CD4-positive, alpha-beta T cell treated with Interleukin-15 for 1 hour (primary cell): Measurements from ENCODE around the gene RBM20.
"Not testable (repeated sequence)": the region's sequence is repeated elsewhere in the genome, so short reads cannot be mapped to it uniquely, and the experiment has no call there.

ENCODE experiments used
- DNase-seq: peaks from one replicate; pipeline ENCODE4 v3.0.0-alpha.2; 2020

The RBM20 gene

DNA sequence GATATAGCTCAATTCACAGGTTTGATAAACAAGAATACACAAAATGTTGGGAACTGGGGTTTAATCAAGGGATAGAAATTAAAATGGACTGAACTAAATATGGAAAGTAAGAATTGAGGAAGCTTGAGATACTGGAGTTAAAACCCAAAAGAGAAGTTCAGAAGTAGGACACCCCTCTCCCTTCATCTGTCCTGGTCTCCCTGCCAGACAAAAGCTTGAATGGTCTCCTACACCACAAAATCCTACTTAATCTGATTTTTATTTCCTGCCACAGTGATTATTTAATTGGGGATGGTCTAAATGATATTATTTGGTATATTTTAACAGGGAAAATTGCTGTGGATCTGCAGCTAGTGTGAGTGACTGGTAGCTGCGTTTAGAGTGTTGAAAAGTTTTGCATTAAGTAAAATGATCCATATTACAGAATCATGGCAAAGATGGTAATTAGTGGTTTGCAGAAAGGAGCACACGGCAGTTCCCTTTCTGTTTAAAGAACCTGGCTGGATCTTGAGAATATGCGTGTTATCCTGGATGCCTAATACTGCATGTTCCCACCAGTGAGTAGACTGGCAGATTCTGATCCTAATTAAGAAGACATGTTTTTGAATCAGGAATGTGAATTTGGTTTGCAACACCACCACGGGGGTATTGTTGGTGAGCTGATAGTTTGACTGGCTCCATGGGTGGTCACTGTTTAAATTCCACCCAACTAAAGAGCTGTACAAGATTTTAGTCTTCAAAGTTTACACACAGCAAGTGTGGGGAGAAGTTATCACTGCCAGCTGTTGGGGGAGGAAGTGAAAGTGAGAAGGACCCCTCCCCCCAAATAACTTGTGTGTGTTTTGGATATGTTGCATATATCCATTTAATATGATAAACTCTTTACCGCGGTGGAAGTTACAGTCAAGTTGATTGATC, 5.5 kb downstream of the RBM20 start:
- no peak for DNase-seq

- DNase-seq: no peak
Observed at GRCh38 chr10:110650265-110650668, 6.1 kb downstream of the RBM20 start.

DNA sequence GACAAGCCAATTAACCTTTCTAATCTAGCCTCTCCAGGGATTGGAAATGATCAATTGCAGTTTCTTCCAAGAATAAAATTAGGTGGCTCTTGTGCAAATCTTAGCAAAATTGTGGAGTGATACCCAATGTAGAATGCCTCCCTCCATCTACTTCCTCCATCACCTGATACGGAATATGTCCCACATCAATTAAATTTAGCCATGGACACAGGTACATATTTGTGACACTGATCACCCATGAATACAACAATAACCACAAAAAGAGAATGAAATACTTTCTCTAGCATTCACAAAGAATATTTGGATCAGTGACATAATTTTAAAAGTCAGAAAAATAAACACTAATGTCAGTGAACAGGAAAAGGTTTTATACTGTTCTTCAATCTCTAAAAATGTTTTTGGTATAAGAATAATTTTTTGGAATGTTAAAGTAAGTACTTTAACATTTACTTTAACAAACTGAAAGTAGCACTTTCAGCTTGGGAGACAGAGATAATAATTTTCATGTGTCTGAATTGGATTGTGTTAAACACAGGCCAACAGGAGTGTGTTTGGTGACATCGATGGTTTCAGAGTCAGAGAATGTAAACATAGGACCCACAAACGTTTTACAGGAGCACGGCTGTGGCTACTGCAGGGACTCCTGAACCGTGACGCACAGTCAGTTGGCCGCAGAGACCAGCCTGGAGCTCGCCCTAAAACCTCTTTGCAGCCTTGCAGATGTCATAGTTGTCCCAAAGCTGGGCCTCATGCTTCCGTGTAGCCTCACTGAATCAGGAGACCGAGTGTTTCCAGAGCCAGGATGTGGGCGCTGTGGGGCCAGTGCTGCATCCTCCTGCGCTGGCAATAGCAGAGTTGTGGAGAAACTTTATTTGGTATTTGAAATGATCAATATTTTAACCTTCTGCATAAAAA, 7.2 kb downstream of the RBM20 start:
- no peak for DNase-seq

GRCh38 chr10:110652475-110653118, 8.5 kb downstream of the RBM20 start:
- DNase-seq: no peak

DNA sequence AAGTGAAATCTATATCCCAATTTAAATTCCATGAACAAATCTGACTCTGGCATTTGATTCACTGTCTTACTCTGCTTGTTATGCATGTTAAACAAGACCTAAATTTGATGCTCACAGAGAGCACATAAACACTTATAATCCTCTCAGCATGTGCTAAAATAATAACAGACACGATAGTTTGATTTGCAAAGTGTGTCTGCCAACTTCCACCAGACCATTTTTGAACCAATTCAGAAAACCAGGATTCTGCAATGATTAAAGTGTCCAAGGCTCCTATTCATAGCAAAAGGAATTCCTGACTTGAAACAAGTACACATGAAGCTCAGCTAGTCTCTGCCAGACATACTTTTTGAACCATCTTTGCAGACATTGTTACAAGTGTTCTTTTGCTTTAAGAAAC, 11.2 kb downstream of the RBM20 start:
- DNase-seq: no peak

- no peak for DNase-seq
Observed at GRCh38 chr10:110656612-110657011, 12.5 kb downstream of the RBM20 start.

DNA sequence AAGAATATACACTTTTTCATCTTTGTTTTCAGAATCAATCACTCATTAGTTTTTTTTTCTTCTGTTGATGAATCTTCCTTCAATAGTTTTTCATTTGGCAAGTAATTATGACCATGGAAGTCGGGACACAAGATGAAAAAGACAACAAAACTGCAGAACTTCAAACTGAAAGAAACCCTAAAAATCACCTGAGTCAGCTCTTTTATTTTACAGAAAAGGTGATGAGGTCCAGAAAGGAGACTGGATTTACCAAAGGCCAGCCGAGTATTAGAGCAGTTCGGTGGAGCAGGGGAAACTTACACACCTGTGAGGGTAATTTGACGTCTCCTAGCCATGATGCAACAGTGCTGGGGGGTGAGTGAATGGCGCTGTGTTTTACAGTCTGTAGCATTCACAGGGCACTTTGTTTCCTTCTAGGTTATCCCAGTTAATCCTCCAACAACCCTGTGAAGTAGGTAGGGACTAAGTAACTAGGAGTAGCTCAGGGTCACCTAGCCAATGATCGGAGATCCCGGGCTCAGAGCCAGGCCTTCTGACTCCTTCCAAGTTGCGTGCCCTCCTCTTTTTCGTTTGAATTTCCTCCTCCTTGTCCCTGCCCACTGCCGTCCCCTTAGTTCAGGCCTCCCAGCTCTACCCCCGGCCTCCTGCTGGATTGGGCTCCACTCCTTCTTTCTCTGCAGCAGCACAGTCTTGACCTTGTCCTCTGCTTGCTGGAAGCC, 14.0 kb downstream of the RBM20 start:
- no peak for DNase-seq

DNA sequence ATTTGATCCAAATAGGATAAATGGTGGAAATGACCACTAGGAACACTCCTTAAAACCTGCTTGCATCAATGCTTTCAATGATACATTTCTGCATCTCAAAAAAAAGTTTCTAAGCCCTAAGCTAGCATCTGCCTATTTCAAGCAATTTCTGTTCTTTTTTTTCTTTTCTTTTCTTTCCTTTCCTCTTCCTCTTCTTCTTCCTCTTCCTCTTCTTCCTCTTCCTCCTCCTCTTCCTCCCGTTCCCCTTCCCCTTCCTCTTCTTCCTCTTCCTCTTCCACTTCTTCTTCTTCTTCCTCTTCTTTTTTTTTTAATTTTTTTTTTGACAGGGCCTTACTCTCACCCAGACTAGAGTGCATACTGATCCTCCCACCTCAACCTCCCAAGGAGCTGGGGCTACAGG, 15.4 kb downstream of the RBM20 start:
- DNase-seq: no peak

- not testable (repeated sequence) for DNase-seq
Observed at GRCh38 chr10:110660289-110660688, 16.2 kb downstream of the RBM20 start.

GRCh38 chr10:110661292-110661691, 17.2 kb downstream of the RBM20 start:
- no peak for DNase-seq

- no peak for DNase-seq
Observed at GRCh38 chr10:110664483-110665420, 20.6 kb downstream of the RBM20 start.

GRCh38 chr10:110666259-110666658, 22.1 kb downstream of the RBM20 start:
- not testable (repeated sequence) for DNase-seq

GRCh38 chr10:110666673-110667072, 22.5 kb downstream of the RBM20 start:
- no peak for DNase-seq

GRCh38 chr10:110667620-110668343, 23.6 kb downstream of the RBM20 start:
- DNase-seq: no peak

GRCh38 chr10:110668443-110668842, 24.3 kb downstream of the RBM20 start:
- no peak for DNase-seq

- no peak for DNase-seq
Observed at GRCh38 chr10:110670335-110670734, 26.2 kb downstream of the RBM20 start.

DNA sequence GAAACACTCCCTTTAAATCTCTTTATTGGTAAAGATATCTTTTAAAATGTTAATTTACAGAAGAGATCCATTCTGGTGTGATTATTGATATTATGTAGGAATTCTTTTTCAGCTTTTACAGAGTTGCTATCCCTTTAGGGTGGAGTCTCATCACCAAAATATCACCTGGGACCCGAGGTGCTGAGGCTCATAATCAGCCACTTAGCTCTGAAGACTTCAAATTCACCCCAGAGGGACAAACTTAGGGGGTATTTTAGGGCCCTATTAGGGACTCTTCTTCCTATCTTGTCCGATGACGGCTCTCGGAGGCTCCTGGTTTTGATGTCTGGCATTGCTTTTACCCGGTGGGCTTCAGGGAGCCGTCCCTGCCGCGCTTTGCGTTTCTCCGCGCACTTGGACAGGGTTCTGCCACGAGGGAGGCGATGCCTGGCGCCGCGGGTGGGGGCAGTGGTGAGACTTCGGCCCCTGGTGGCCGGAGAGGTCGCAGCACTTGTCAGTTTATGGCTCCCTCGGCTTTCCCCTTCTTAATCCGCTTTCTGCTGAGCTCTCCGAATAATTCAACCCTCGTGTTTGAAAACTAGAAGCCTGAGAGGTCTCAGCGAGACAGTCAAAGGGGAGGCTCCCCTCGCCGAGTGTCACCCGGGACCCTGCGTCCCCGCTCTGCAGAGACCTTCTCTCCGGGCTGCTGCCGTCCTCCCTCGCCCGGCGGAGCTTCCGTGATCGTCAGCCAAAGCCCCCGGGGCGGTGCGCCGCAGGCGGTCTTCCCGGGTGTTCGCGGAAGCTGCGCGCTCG, 27.8 kb downstream of the RBM20 start:
- peak; percentile 71 for DNase-seq

GRCh38 chr10:110672580-110672919, 28.4 kb downstream of the RBM20 start:
- no peak for DNase-seq

DNA sequence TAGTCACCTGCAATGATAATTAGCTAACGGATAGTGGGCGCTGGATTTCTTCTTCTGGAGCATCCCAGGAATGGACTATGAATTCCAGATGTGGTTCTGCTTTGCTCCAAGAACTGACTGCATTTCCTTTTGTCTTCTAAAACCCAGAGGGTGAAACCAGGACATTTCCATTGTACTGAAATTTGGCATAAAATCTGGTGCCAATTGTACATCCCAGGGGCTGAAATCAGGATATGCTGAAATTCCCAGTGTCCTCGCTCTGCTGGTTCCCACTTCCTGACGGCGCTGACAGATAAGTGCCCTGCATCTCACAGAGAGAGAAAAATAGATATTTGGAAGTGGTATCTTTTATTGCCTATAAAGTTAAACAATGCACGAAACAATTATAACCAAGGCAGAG, 31.9 kb downstream of the RBM20 start:
- DNase-seq: no peak
